ENCODE measurements around the gene SALL2.

SALL2 gene

GRCh38 chr14:21535545-21536417 is 9.6 kb upstream of the SALL2 start:
- no peak overlapping the region for H3K27ac Mint-ChIP-seq
- peaks cover 8% of the 10 kb centered on the region for H3K4me1 Mint-ChIP-seq (ENCODE audit: low read depth)
- H3K4me3 Mint-ChIP-seq, result no peak overlapping the region

GRCh38 chr14:21534576-21534975 is 8.4 kb upstream of the SALL2 start:
- no peak overlapping the region for H3K4me3 Mint-ChIP-seq
- no peaks in the 10 kb centered on the region for H3K36me3 Mint-ChIP-seq
- H3K27me3 Mint-ChIP-seq, result peaks cover 28% of the 10 kb centered on the region
- peaks cover 8% of the 10 kb centered on the region for H3K4me1 Mint-ChIP-seq (ENCODE audit: low read depth)
- no peak overlapping the region for H3K27ac Mint-ChIP-seq
- H3K9me3 Mint-ChIP-seq (ENCODE audit: low read depth), result no peaks in the 10 kb centered on the region

More at GRCh38 chr14:21535545-21536417, 9.6 kb upstream of the SALL2 start:
- peaks cover 28% of the 10 kb centered on the region for H3K27me3 Mint-ChIP-seq
- no peaks in the 10 kb centered on the region for H3K36me3 Mint-ChIP-seq
- no peaks in the 10 kb centered on the region for H3K9me3 Mint-ChIP-seq (ENCODE audit: low read depth)

- Mint-ChIP-seq H3K4me3 (no peak overlapping the region), H3K4me1 (ENCODE audit: low read depth) (peaks cover 8% of the 10 kb centered on the region), H3K9me3 (ENCODE audit: low read depth) (no peaks in the 10 kb centered on the region), H3K36me3 (no peaks in the 10 kb centered on the region), H3K27ac (no peak overlapping the region), H3K27me3 (peaks cover 20% of the 10 kb centered on the region)
Observed at GRCh38 chr14:21533294-21533693, 7.1 kb upstream of the SALL2 start.

GRCh38 chr14:21529515-21529914 is 3.4 kb upstream of the SALL2 start:
- Mint-ChIP-seq H3K9me3 (ENCODE audit: low read depth) (no peaks in the 10 kb centered on the region), H3K4me3 (no peak overlapping the region), H3K27me3 (peaks cover 4% of the 10 kb centered on the region), H3K4me1 (ENCODE audit: low read depth) (peaks cover 16% of the 10 kb centered on the region), H3K36me3 (no peaks in the 10 kb centered on the region), H3K27ac (no peak overlapping the region)

- H3K36me3 Mint-ChIP-seq, result no peaks in the 10 kb centered on the region
- peaks cover 16% of the 10 kb centered on the region for H3K4me1 Mint-ChIP-seq (ENCODE audit: low read depth)
- H3K4me3 Mint-ChIP-seq, result no peak overlapping the region
- H3K27me3 Mint-ChIP-seq, result peaks cover 2% of the 10 kb centered on the region
- no peak overlapping the region for H3K27ac Mint-ChIP-seq
- H3K9me3 Mint-ChIP-seq (ENCODE audit: low read depth), result no peaks in the 10 kb centered on the region
Observed at GRCh38 chr14:21528381-21529348, 2.5 kb upstream of the SALL2 start.

GRCh38 chr14:21527318-21527679 is 1.2 kb upstream of the SALL2 start:
- peaks cover 16% of the 10 kb centered on the region for H3K4me1 Mint-ChIP-seq (ENCODE audit: low read depth)
- no peaks in the 10 kb centered on the region for H3K36me3 Mint-ChIP-seq
- peak overlapping the region; percentile 85 for H3K4me3 Mint-ChIP-seq
- peak overlapping the region; percentile 77 for H3K27ac Mint-ChIP-seq
- H3K9me3 Mint-ChIP-seq (ENCODE audit: low read depth), result no peaks in the 10 kb centered on the region
- H3K27me3 Mint-ChIP-seq, result peaks cover 2% of the 10 kb centered on the region

GRCh38 chr14:21526672-21527317 is 649 bp upstream of the SALL2 start:
- peak overlapping the region; percentile 85 for H3K4me3 Mint-ChIP-seq
- peak overlapping the region; percentile 77 for H3K27ac Mint-ChIP-seq
- H3K4me1 Mint-ChIP-seq (ENCODE audit: low read depth), result peaks cover 16% of the 10 kb centered on the region
- no peaks in the 10 kb centered on the region for H3K36me3 Mint-ChIP-seq
- no peaks in the 10 kb centered on the region for H3K27me3 Mint-ChIP-seq
- no peaks in the 10 kb centered on the region for H3K9me3 Mint-ChIP-seq (ENCODE audit: low read depth)

GRCh38 chr14:21525571-21525961 is 580 bp downstream of the SALL2 start:
- Mint-ChIP-seq H3K27ac (peak overlapping the region; percentile 68), H3K4me3 (peak overlapping the region; percentile 87), H3K9me3 (ENCODE audit: low read depth) (no peaks in the 10 kb centered on the region), H3K4me1 (ENCODE audit: low read depth) (peaks cover 17% of the 10 kb centered on the region), H3K27me3 (no peaks in the 10 kb centered on the region), H3K36me3 (peaks cover 3% of the 10 kb centered on the region)

- Mint-ChIP-seq H3K9me3 (ENCODE audit: low read depth) (no peaks in the 10 kb centered on the region), H3K27me3 (no peaks in the 10 kb centered on the region), H3K4me3 (peak overlapping the region; percentile 87)
Observed at GRCh38 chr14:21524575-21525490, 1.3 kb downstream of the SALL2 start.

GRCh38 chr14:21523203-21523602 is 2.9 kb downstream of the SALL2 start:
- no peak overlapping the region for H3K4me3 Mint-ChIP-seq
- H3K27me3 Mint-ChIP-seq, result no peaks in the 10 kb centered on the region
- peaks cover 3% of the 10 kb centered on the region for H3K36me3 Mint-ChIP-seq
- H3K9me3 Mint-ChIP-seq (ENCODE audit: low read depth), result no peaks in the 10 kb centered on the region
- no peak overlapping the region for H3K27ac Mint-ChIP-seq
- H3K4me1 Mint-ChIP-seq (ENCODE audit: low read depth), result peaks cover 18% of the 10 kb centered on the region

More at GRCh38 chr14:21524575-21525490, 1.3 kb downstream of the SALL2 start:
- Mint-ChIP-seq H3K4me1 (ENCODE audit: low read depth) (peaks cover 18% of the 10 kb centered on the region), H3K27ac (peak overlapping the region; percentile 68), H3K36me3 (peaks cover 3% of the 10 kb centered on the region)

- Mint-ChIP-seq H3K36me3 (peaks cover 3% of the 10 kb centered on the region), H3K27ac (no peak overlapping the region), H3K9me3 (ENCODE audit: low read depth) (no peaks in the 10 kb centered on the region), H3K27me3 (no peaks in the 10 kb centered on the region), H3K4me3 (no peak overlapping the region), H3K4me1 (ENCODE audit: low read depth) (peaks cover 8% of the 10 kb centered on the region)
Observed at GRCh38 chr14:21521501-21521900, 4.6 kb downstream of the SALL2 start.

- Mint-ChIP-seq H3K27me3 (no peaks in the 10 kb centered on the region), H3K36me3 (peaks cover 3% of the 10 kb centered on the region), H3K4me1 (ENCODE audit: low read depth) (peaks cover 8% of the 10 kb centered on the region), H3K9me3 (ENCODE audit: low read depth) (no peaks in the 10 kb centered on the region), H3K4me3 (no peak overlapping the region), H3K27ac (no peak overlapping the region)
Observed at GRCh38 chr14:21520767-21521166, 5.4 kb downstream of the SALL2 start.

- no peak overlapping the region for H3K4me3 Mint-ChIP-seq
- peaks cover 3% of the 10 kb centered on the region for H3K36me3 Mint-ChIP-seq
- peaks cover 2% of the 10 kb centered on the region for H3K4me1 Mint-ChIP-seq (ENCODE audit: low read depth)
- no peaks in the 10 kb centered on the region for H3K9me3 Mint-ChIP-seq (ENCODE audit: low read depth)
- no peak overlapping the region for H3K27ac Mint-ChIP-seq
- no peaks in the 10 kb centered on the region for H3K27me3 Mint-ChIP-seq
Observed at GRCh38 chr14:21518725-21519124, 7.4 kb downstream of the SALL2 start.

- no peak overlapping the region for H3K4me3 Mint-ChIP-seq
- H3K9me3 Mint-ChIP-seq (ENCODE audit: low read depth), result no peaks in the 10 kb centered on the region
- H3K36me3 Mint-ChIP-seq, result peaks cover 6% of the 10 kb centered on the region
- no peak overlapping the region for H3K27ac Mint-ChIP-seq
- H3K27me3 Mint-ChIP-seq, result no peaks in the 10 kb centered on the region
- peaks cover 19% of the 10 kb centered on the region for H3K4me1 Mint-ChIP-seq (ENCODE audit: low read depth)
Observed at GRCh38 chr14:21514341-21514740, 11.8 kb downstream of the SALL2 start.
